GM12878 (cell line): ENCODE results near the gene COL9A2. TPM values are rescaled to one million over a fixed set of nuclear protein-coding genes. Genes with fewer than 3 reads are reported as not detected.

Experiments
- ATAC-seq: fragments of 200-7000 bp; cut with Tn5 transposase; 3 replicates; pipeline ENCODE4 v1.9.1; 2020; ENCODE audit warnings: mild to moderate bottlenecking, moderate library complexity
- BruUV-seq: library from RNA; stranded (reverse); fragments of 400-500 nt; replicated peaks from 2 replicates; lab custom pipeline; 2021; lab: Mats Ljungman, UMichigan
- CTCF ChIA-PET: fragments of 300-600 bp; sonication (Branson Sonifier 250); formaldehyde crosslinking; extraction: SDS; loops from one replicate; lab custom pipeline; 2021; ENCODE audit warnings: inconsistent platforms; lab: Yijun Ruan, JAX
- POLR2A ChIA-PET: fragments of 350-600 bp; formaldehyde crosslinking; extraction: SDS; loops from one replicate; lab custom pipeline; 2021; ENCODE audit warnings: inconsistent platforms; lab: Charles Lee
- RAD21 ChIA-PET: fragments of 300-600 bp; sonication (Branson Sonifier 250); formaldehyde crosslinking; loops from one replicate; lab custom pipeline; 2023; ENCODE audit warnings: antibody characterized with exemption; ENCODE audit not compliant: unreplicated experiment; lab: Charles Lee
- SMC1A ChIA-PET: fragments of 300-600 bp; sonication (Branson Sonifier 250); formaldehyde crosslinking; loops from one replicate; lab custom pipeline; 2023; ENCODE audit not compliant: unreplicated experiment, uncharacterized antibody; lab: Charles Lee
- DNase-seq: peaks from one replicate; pipeline ENCODE4 v3.0.0-alpha.2; 2011; ENCODE audit warnings: low read depth, low spot score
- FAIRE-seq: peaks from 3 replicates; lab custom pipeline; 2011; peaks lifted over from hg19 to GRCh38; lab: Jason Lieb, UNC
- H2AFZ ChIP-seq: 2 replicates; pipeline ENCODE4 v1.6.0; 2011; ENCODE audit warnings: low read depth, low read length, control low read depth; ENCODE audit not compliant: control insufficient read depth
- H3K27ac ChIP-seq: 2 replicates; pipeline ENCODE4 v1.5.1; 2011; ENCODE audit warnings: control low read depth; ENCODE audit not compliant: control insufficient read depth, insufficient read depth
- H3K27me3 ChIP-seq, 2 experiments: replicated peaks in 1 of 2; 2 replicates each; pipeline versions ENCODE4 v1.6.0 to v1.6.1; 2011; ENCODE audit warnings: low read length in 1 of 2; ENCODE audit not compliant: control insufficient read depth in 2 of 2, insufficient read depth in 2 of 2
- H3K36me3 ChIP-seq, 2 experiments: 2 replicates each; pipeline ENCODE4 v1.5.1; 2011; ENCODE audit warnings: low read length in 1 of 2; ENCODE audit not compliant: control insufficient read depth in 2 of 2, insufficient read depth in 2 of 2
- H3K4me1 ChIP-seq: 2 replicates; pipeline ENCODE4 v1.6.1; 2011; ENCODE audit warnings: mild to moderate bottlenecking, low read length, moderate library complexity, mixed read lengths; ENCODE audit not compliant: control insufficient read depth, insufficient read depth
- H3K4me2 ChIP-seq: 2 replicates; pipeline ENCODE4 v1.6.0; 2011; ENCODE audit warnings: control low read depth; ENCODE audit not compliant: control insufficient read depth, insufficient read depth
- H3K4me3 ChIP-seq: fragments of 200-600 bp; sonication (generic); 2 replicates; pipeline ENCODE4 v1.5.1; 2016
- H3K79me2 ChIP-seq: 2 replicates; pipeline ENCODE4 v1.6.0; 2011; ENCODE audit warnings: low read length; ENCODE audit not compliant: control insufficient read depth, insufficient read depth
- H3K9ac ChIP-seq: 2 replicates; pipeline ENCODE4 v1.8.0; 2011; ENCODE audit warnings: low read length, control low read depth, mixed read lengths; ENCODE audit not compliant: control insufficient read depth, insufficient read depth
- H3K9me3 ChIP-seq: replicated peaks from 3 replicates; pipeline ENCODE4 v1.5.1; 2011; ENCODE audit warnings: mild to moderate bottlenecking, low read length; ENCODE audit not compliant: control insufficient read depth, insufficient read depth
- H4K20me1 ChIP-seq: 2 replicates; pipeline ENCODE4 v1.6.0; 2011; ENCODE audit not compliant: control insufficient read depth, insufficient read depth
- ASH2L ChIP-seq: fragments of 300-600, 200-600 bp; sonication (generic); IDR thresholded peaks from 2 replicates; pipeline ENCODE4 v1.6.1; 2017; ENCODE audit warnings: low read depth, mild to moderate bottlenecking, borderline replicate concordance
- BCL11A ChIP-seq: IDR thresholded peaks from 2 replicates; pipeline ENCODE4 v1.6.1; 2011; ENCODE audit warnings: low read depth, low read length
- BCLAF1 ChIP-seq: fragments of 450-650 bp; IDR thresholded peaks from 2 replicates; pipeline ENCODE4 v1.6.1; 2017; ENCODE audit warnings: antibody characterized with exemption, mild to moderate bottlenecking, moderate library complexity
- CHD4 ChIP-seq: fragments of 200-600 bp; sonication (generic); IDR thresholded peaks from 2 replicates; pipeline ENCODE4 v1.6.1; 2016; ENCODE audit warnings: mild to moderate bottlenecking
- CREM ChIP-seq: IDR thresholded peaks from 2 replicates; pipeline ENCODE4 v1.6.1; 2014; ENCODE audit warnings: antibody characterized with exemption, low read depth
- EED ChIP-seq: sonication (generic); IDR thresholded peaks from 2 replicates; pipeline ENCODE4 v1.6.1; 2016; ENCODE audit warnings: antibody characterized with exemption, low read depth
- ESRRA ChIP-seq: IDR thresholded peaks from 2 replicates; pipeline ENCODE4 v1.6.1; 2012; ENCODE audit warnings: mild to moderate bottlenecking, low read length, improper control_type of control experiment
- IKZF1 ChIP-seq: fragments of 450-650 bp; conservative IDR thresholded peaks from 2 replicates; pipeline ENCODE4 v1.6.1; 2017; ENCODE audit warnings: antibody characterized with exemption, mild to moderate bottlenecking
- IKZF2 ChIP-seq, 2 experiments: fragments of 450-650 bp; IDR thresholded peaks; 2 replicates each; pipeline ENCODE4 v1.6.1; 2017; ENCODE audit warnings: mild to moderate bottlenecking in 2 of 2, moderate library complexity in 2 of 2
- NFYA ChIP-seq: IDR thresholded peaks from 2 replicates; pipeline ENCODE4 v1.6.1; 2011; ENCODE audit warnings: low read depth, mild to moderate bottlenecking, low read length, improper control_type of control experiment, borderline replicate concordance
- NFYB ChIP-seq: IDR thresholded peaks from 2 replicates; pipeline ENCODE4 v1.6.1; 2011; ENCODE audit warnings: low read depth, mild to moderate bottlenecking, low read length, improper control_type of control experiment, moderate library complexity; ENCODE audit not compliant: insufficient read depth
- PAX5 ChIP-seq: IDR thresholded peaks from 2 replicates; pipeline ENCODE4 v1.6.1; 2011; ENCODE audit warnings: low read depth, low read length, borderline replicate concordance
- PRDM15 ChIP-seq: fragments of 450-650 bp; formaldehyde crosslinking; IDR thresholded peaks from 2 replicates; pipeline ENCODE4 v1.4.0; 2020; ENCODE audit warnings: mild to moderate bottlenecking, moderate library complexity
- RAD21 ChIP-seq: IDR thresholded peaks from 2 replicates; pipeline ENCODE4 v1.6.1; 2011; ENCODE audit warnings: mild to moderate bottlenecking, low read depth, low read length, moderate library complexity; ENCODE audit not compliant: insufficient read depth
- RUNX3 ChIP-seq: IDR thresholded peaks from 2 replicates; pipeline ENCODE4 v1.6.1; 2012; ENCODE audit warnings: low read length, inconsistent platforms
- SMARCA5 ChIP-seq: fragments of 450-650 bp; IDR thresholded peaks from 2 replicates; pipeline ENCODE4 v1.6.1; 2017; ENCODE audit warnings: mild to moderate bottlenecking
- YY1 ChIP-seq: IDR thresholded peaks from 2 replicates; pipeline ENCODE4 v1.6.1; 2011; ENCODE audit warnings: low read depth, mild to moderate bottlenecking, low read length
- ZNF384 ChIP-seq: IDR thresholded peaks from 2 replicates; pipeline ENCODE4 v1.6.1; 2012; ENCODE audit warnings: low read depth, mild to moderate bottlenecking, low read length, improper control_type of control experiment, borderline replicate concordance
- WGBS: methylation state at CpG from one replicate; pipeline ENCODE4 v1.1.6; 2016; ENCODE audit warnings: low lambda C conversion rate; ENCODE audit not compliant: insufficient replicate concordance, insufficient coverage; ENCODE audit errors: missing lambda C conversion rate; 5-methylcytosine and 5-hydroxymethylcytosine counted together
- in situ Hi-C: fragments of 300-500 bp; cut with MboI; formaldehyde crosslinking; loops from 9 replicates; pipeline ENCODE4 v1.14.3; 2018; ENCODE audit warnings: mixed read lengths
- intact Hi-C: fragments of 100-400 bp; cut with micrococcal nuclease; formaldehyde crosslinking; loops from one replicate; pipeline ENCODE4 v1.14.2; 2022; ENCODE audit not compliant: unreplicated experiment
- polyA plus RNA-seq, 11 experiments: library from polyadenylated mRNA; depleted of rRNA in 4 of 11; unstranded in 6 of 11; stranded (reverse) in 5 of 11; fragments of >200 nt; fragmentation: Nextera tagmentation in 4 of 11; fragmentation: Illumina TruSeq in 1 of 11; extraction: Ambion mirVana in 4 of 11; extraction: Trizol in 1 of 11; gene quantifications; 1 replicate in 1 of 11; 2 replicates in 10 of 11; pipeline versions ENCODE4 v1.2.1 to v1.2.3, GENCODE V29; 2011 to 2016; ENCODE audit warnings: inconsistent platforms in 2 of 11, missing spikeins in 2 of 11, low read depth in 1 of 11
- total RNA-seq, 4 experiments: library from RNA; depleted of rRNA in 3 of 4; stranded (reverse); fragments of >200 nt in 3 of 4; fragmentation: Illumina TruSeq in 1 of 4; extraction: Trizol in 1 of 4; gene quantifications; 2 replicates each; pipeline versions ENCODE4 v1.2.1 to v1.2.3, GENCODE V29; 2013 to 2021

Gene COL9A2
- total and polyA plus RNA-seq, 10 of the 15 experiments (the other 5 are each of a cell fraction or from before 2014, with no cell fraction given) = 3.1 to 63.3 (median 22.4) TPM

- CTCF ChIA-PET = interaction anchor here (0.6 to 10.0 kb wide), 12 partner anchors 16 to 235 kb away, joined by 3 to 170 read pairs (median 10); partner anchors contain the start of gene ZMPSTE24
- peaks cover 4 to 9% of the 10 kb centered on the region in 2 experiments; a peak in 3 of 4 replicates for H3K27me3 ChIP-seq
- H3K9ac ChIP-seq = no peak overlapping the region; the same call in 1 of the 2 replicates
- intact Hi-C loops = loop anchor here (2.0 kb wide), 1 partner anchor 153 kb away; the partner anchor contains the start of gene RLF
- ATAC-seq (peak; percentile 33), DNase-seq (peak; percentile 35), FAIRE-seq (no peak)
- peaks cover 5% of the 10 kb centered on the region for H3K79me2 ChIP-seq
- RAD21 ChIA-PET = interaction anchor here (0.6 to 6.0 kb wide), 9 partner anchors 24 to 357 kb away, joined by 3 to 81 read pairs (median 10); partner anchors contain the start of gene RLF
- peaks cover 41% of the 10 kb centered on the region for H3K4me1 ChIP-seq
- peak overlapping the region; percentile 60; the same call in 1 of the 2 replicates for H2AFZ ChIP-seq
- no TSS peak for BruUV-seq
- POLR2A ChIA-PET = interaction anchor here (0.6 to 4.2 kb wide), 10 partner anchors 22 to 160 kb away, joined by 3 to 21 read pairs (median 3); partner anchors contain the start of gene SMAP2
- peak overlapping the region; percentile 95 for H3K27ac ChIP-seq
- H3K36me3 ChIP-seq = no peaks in the 10 kb centered on the region; a peak in 2 of 4 replicates
- peak overlapping the region; percentile 91 for H3K4me2 ChIP-seq
- in situ Hi-C loops = no loop called here
- no peaks in the 10 kb centered on the region for H3K9me3 ChIP-seq
- H4K20me1 ChIP-seq = no peaks in the 10 kb centered on the region
- no peak overlapping the region for H3K4me3 ChIP-seq
- SMC1A ChIA-PET = interaction anchor here (0.8 to 9.0 kb wide), 12 partner anchors 21 to 169 kb away, joined by 3 to 84 read pairs (median 8); no protein-coding TSS in a partner anchor
- WGBS = 3% methylated on average over 5 of the region's 5 CpGs
- TF ChIP-seq NFYA (no peak), PAX5 (peak; percentile 57; the same call in 1 of the 2 replicates), RAD21 (0 out of 2 replicates have a peak, but pooled peaks have one; percentile 1), CREM (peak; percentile 38; the same call in 1 of the 2 replicates), BCLAF1 (no peak), SMARCA5 (0 out of 2 replicates have a peak, but pooled peaks have one; percentile 26), EED (peak; percentile 58), ZNF384 (no peak), ASH2L (no peak), BCL11A (peak; percentile 26; the same call in 1 of the 2 replicates), IKZF2 (IDR thresholded peaks at IDR 0.05) (no peak; a peak in 2 of 4 replicates), YY1 (no peak), RUNX3 (peak; percentile 63), NFYB (no peak), ESRRA (no peak), CHD4 (no peak), IKZF1 (peak; percentile 28; the same call in 1 of the 2 replicates), PRDM15 (CRISPR knock-in tag) (no peak)
Measured at GRCh38 chr1:40313329-40313957, 3.6 kb downstream of the COL9A2 start.
